ENCODE measurements around the gene VGLL4. TPM values are rescaled to one million over a fixed set of nuclear protein-coding genes. Genes with fewer than 3 reads are reported as not detected.
A peak's percentile ranks its signal among the peaks of the same experiment; 100 is the strongest.

The VGLL4 gene
- total RNA-seq, 1 donor from 2014 or later = 29.4 TPM

- no peaks in the 10 kb centered on the region for H3K36me3 Mint-ChIP-seq (ENCODE audit: unreplicated experiment)
- no peak overlapping the region for H3K4me3 Mint-ChIP-seq (ENCODE audit: unreplicated experiment)
- DNase-seq = no peak
- no peaks in the 10 kb centered on the region for H3K27me3 Mint-ChIP-seq (ENCODE audit: unreplicated experiment)
- peaks cover 20% of the 10 kb centered on the region for H3K4me1 Mint-ChIP-seq (ENCODE audit: low read depth, unreplicated experiment)
- H3K9me3 Mint-ChIP-seq (ENCODE audit: unreplicated experiment) = peaks cover 2% of the 10 kb centered on the region
- H3K27ac Mint-ChIP-seq (ENCODE audit: unreplicated experiment) = no peak overlapping the region
- TF ChIP-seq CTCF (IDR thresholded peaks at IDR 0.05; ENCODE audit: partially characterized antibody, unreplicated experiment) = no peak
These were observed 18.9 kb downstream of the VGLL4 start for GRCh38 chr3:11624704-11625375.

- H3K4me1 Mint-ChIP-seq (ENCODE audit: low read depth, unreplicated experiment) = peaks cover 27% of the 10 kb centered on the region
- TF ChIP-seq CTCF (IDR thresholded peaks at IDR 0.05; ENCODE audit: partially characterized antibody, unreplicated experiment) = no peak
- H3K4me3 Mint-ChIP-seq (ENCODE audit: unreplicated experiment) = no peak overlapping the region
- H3K27me3 Mint-ChIP-seq (ENCODE audit: unreplicated experiment) = no peaks in the 10 kb centered on the region
- peaks cover 2% of the 10 kb centered on the region for H3K9me3 Mint-ChIP-seq (ENCODE audit: unreplicated experiment)
- no peaks in the 10 kb centered on the region for H3K36me3 Mint-ChIP-seq (ENCODE audit: unreplicated experiment)
- H3K27ac Mint-ChIP-seq (ENCODE audit: unreplicated experiment) = no peak overlapping the region
- DNase-seq = no peak
These were observed 19.6 kb downstream of the VGLL4 start for GRCh38 chr3:11624161-11624560.

- H3K36me3 Mint-ChIP-seq (ENCODE audit: unreplicated experiment) = no peaks in the 10 kb centered on the region
- peaks cover 31% of the 10 kb centered on the region for H3K4me1 Mint-ChIP-seq (ENCODE audit: low read depth, unreplicated experiment)
- H3K9me3 Mint-ChIP-seq (ENCODE audit: unreplicated experiment) = peaks cover 2% of the 10 kb centered on the region
- H3K27me3 Mint-ChIP-seq (ENCODE audit: unreplicated experiment) = no peaks in the 10 kb centered on the region
- H3K4me3 Mint-ChIP-seq (ENCODE audit: unreplicated experiment) = peak overlapping the region; percentile 55
- no peak for TF ChIP-seq CTCF (IDR thresholded peaks at IDR 0.05; ENCODE audit: partially characterized antibody, unreplicated experiment)
- peak overlapping the region; percentile 90 for H3K27ac Mint-ChIP-seq (ENCODE audit: unreplicated experiment)
- no peak for DNase-seq
These were observed 20.8 kb downstream of the VGLL4 start for GRCh38 chr3:11622586-11623550.

GRCh38 chr3:11621077-11621476 is 22.6 kb downstream of the VGLL4 start:
- DNase-seq = no peak
- H3K27ac Mint-ChIP-seq (ENCODE audit: unreplicated experiment) = peak overlapping the region; percentile 44
- no peaks in the 10 kb centered on the region for H3K27me3 Mint-ChIP-seq (ENCODE audit: unreplicated experiment)
- peaks cover 44% of the 10 kb centered on the region for H3K4me1 Mint-ChIP-seq (ENCODE audit: low read depth, unreplicated experiment)
- TF ChIP-seq CTCF (IDR thresholded peaks at IDR 0.05; ENCODE audit: partially characterized antibody, unreplicated experiment) = no peak
- H3K9me3 Mint-ChIP-seq (ENCODE audit: unreplicated experiment) = peaks cover 2% of the 10 kb centered on the region
- peak overlapping the region; percentile 7 for H3K4me3 Mint-ChIP-seq (ENCODE audit: unreplicated experiment)
- no peaks in the 10 kb centered on the region for H3K36me3 Mint-ChIP-seq (ENCODE audit: unreplicated experiment)

All from glutamatergic neuron (in vitro differentiated cells).